Measurements from ENCODE around the gene PACSIN1. TPM values are rescaled to one million over a fixed set of nuclear protein-coding genes. Genes with fewer than 3 reads are reported as not detected.

PACSIN1 gene
- total and polyA plus RNA-seq, 2 of the 4 experiments (the other 2 are of a cell fraction), result 0.02 TPM; not detected in 1

- in situ Hi-C loops (cut with MboI; ENCODE audit: low sequenced_read_pairs) (no loop called here), dilution Hi-C loops (cut with HindIII; ENCODE audit: low sequenced_read_pairs, unreplicated experiment) (no loop called here), intact Hi-C loops (cut with micrococcal nuclease) (no loop called here)
- Histone ChIP-seq H3K4ac (ENCODE audit: low read depth, low read length) (peak overlapping the region; percentile 59; the same call in 1 of the 2 replicates), H2AK5ac (ENCODE audit: low read depth, low read length) (peak overlapping the region; percentile 15; the same call in 1 of the 2 replicates), H3K14ac (replicated peaks; ENCODE audit: low read depth, low read length) (no peak overlapping the region), H4K8ac (ENCODE audit: low read depth in 2 of 2, low read length in 2 of 2) (no peak overlapping the region), H3K9ac (ENCODE audit: low read depth, low read length) (no peak overlapping the region), H3K18ac (ENCODE audit: low read depth, low read length) (no peak overlapping the region), H3K23ac (ENCODE audit: low read depth, low read length) (no peak overlapping the region), H2AFZ (replicated peaks; ENCODE audit: low read length, poor library complexity) (peak overlapping the region; percentile 75), H3K9me1 (ENCODE audit: insufficient read depth, low read length) (no peaks in the 10 kb centered on the region; the same call in 1 of the 2 replicates), H2BK15ac (ENCODE audit: low read depth, low read length) (no peak overlapping the region), H4K20me1 (ENCODE audit: insufficient read depth, low read length) (no peaks in the 10 kb centered on the region), H3K79me1 (ENCODE audit: low read depth in 1 of 2, low read length in 2 of 2) (no peaks in the 10 kb centered on the region), H2AK9ac (replicated peaks; ENCODE audit: low read depth, low read length, poor library complexity) (no peak overlapping the region), H3K4me3 (ENCODE audit: insufficient read depth, low read depth, low read length) (no peak overlapping the region), H3K27ac (ENCODE audit: insufficient read depth, low read length) (no peak overlapping the region), H3K4me2 (ENCODE audit: low read depth, low read length) (no peak overlapping the region), H2BK20ac (ENCODE audit: low read depth, low read length) (no peak overlapping the region), H4K5ac (ENCODE audit: low read depth, low read length) (no peak overlapping the region), H3K36me3 (ENCODE audit: control insufficient read depth, insufficient read depth, low read length) (no peaks in the 10 kb centered on the region), H4K91ac (ENCODE audit: insufficient read depth, low read depth, low read length) (no peak overlapping the region), H2BK5ac (ENCODE audit: low read depth, low read length, poor library complexity, severe bottlenecking) (no peak overlapping the region), H3K56ac (ENCODE audit: extremely low read depth, insufficient read depth, low read length) (no peak overlapping the region), H2BK120ac (ENCODE audit: low read depth, low read length) (peak overlapping the region; percentile 73), H3K9me3 (ENCODE audit: control insufficient read depth, insufficient read depth, low read length) (no peaks in the 10 kb centered on the region), H3K27me3 (ENCODE audit: control insufficient read depth, insufficient read depth, low read length) (peaks cover 15% of the 10 kb centered on the region; the same call in 1 of the 2 replicates), H3K4me1 (ENCODE audit: control insufficient read depth, insufficient read depth, low read length) (peaks cover 5% of the 10 kb centered on the region; the same call in 1 of the 2 replicates)
- CTCF ChIA-PET, result no interaction called here
- no peak for ATAC-seq (ENCODE audit: low read depth)
- no TSS peak for BruUV-seq (replicated peaks)
- TF ChIP-seq MAZ (IDR thresholded peaks at IDR 0.05; ENCODE audit: borderline replicate concordance, low read depth, low read length) (no peak), ELK1 (IDR thresholded peaks at IDR 0.05; ENCODE audit: borderline replicate concordance, low read depth, low read length) (no peak), RCOR1 (IDR thresholded peaks at IDR 0.05; ENCODE audit: insufficient replicate concordance, low read length) (no peak), FOS (IDR thresholded peaks at IDR 0.05; ENCODE audit: low read depth, low read length) (no peak), CTCF (conservative IDR thresholded peaks at IDR 0.05; ENCODE audit: low read depth, low read length) (no peak), MXI1 (IDR thresholded peaks at IDR 0.05; ENCODE audit: borderline replicate concordance, low read depth, low read length) (no peak), MAFK (IDR thresholded peaks at IDR 0.05; ENCODE audit: low read depth, low read length) (no peak), CHD1 (IDR thresholded peaks at IDR 0.05; ENCODE audit: low read depth, low read length) (no peak), NFE2L2 (IDR thresholded peaks at IDR 0.05; ENCODE audit: low read depth, low read length) (no peak), RFX5 (IDR thresholded peaks at IDR 0.05; ENCODE audit: low read depth, low read length) (no peak), CEBPB (IDR thresholded peaks at IDR 0.05; ENCODE audit: low read depth, low read length) (no peak)
- 100% methylated on average over 6 of the region's 27 CpGs; no CpG with 5 or more reads in 1 of the 2 experiments for WGBS, 2 experiments (ENCODE audit: extremely low coverage in 2 of 2, insufficient read length in 1 of 2)
- no peak for DNase-seq
- POLR2A ChIA-PET (ENCODE audit: unreplicated experiment), result interaction anchor here (0.6 kb wide), 1 partner anchor 254 kb away, joined by 11 read pairs; no protein-coding TSS in a partner anchor
Measured at GRCh38 chr6:34544052-34544604, 78.3 kb downstream of the PACSIN1 start.
